Mucosa of stomach (tissue), 1 donor: ENCODE results near the gene RET.

Source experiments
- H3K27me3 ChIP-seq: one replicate; pipeline ENCODE4 v1.7.0; 2013; ENCODE audit warnings: mild to moderate bottlenecking, low read length; ENCODE audit not compliant: control insufficient read depth, insufficient read depth
- H3K36me3 ChIP-seq: one replicate; pipeline ENCODE4 v1.7.0; 2013; ENCODE audit warnings: low read length; ENCODE audit not compliant: control insufficient read depth, insufficient read depth
- H3K4me1 ChIP-seq: one replicate; pipeline ENCODE4 v1.7.0; 2013; ENCODE audit warnings: mild to moderate bottlenecking, low read length; ENCODE audit not compliant: control insufficient read depth, insufficient read depth
- H3K4me3 ChIP-seq: one replicate; pipeline ENCODE4 v1.7.0; 2013; ENCODE audit warnings: low read length
- H3K9ac ChIP-seq: one replicate; pipeline ENCODE4 v1.7.0; 2013; ENCODE audit warnings: mild to moderate bottlenecking, low read length, moderate library complexity
- H3K9me3 ChIP-seq: one replicate; pipeline ENCODE4 v1.7.0; 2013; ENCODE audit warnings: mild to moderate bottlenecking, low read length, moderate library complexity; ENCODE audit not compliant: control insufficient read depth
- donor health status: Pancreatic carcinoma.

Gene RET

GRCh38 chr10:43076876-43077420 lies at the start of gene RET:
TSS of gene RET (plus strand) at chr10:43077069. CDS start at chr10:43077259, 190 bp downstream.
- Histone ChIP-seq H3K4me3 (no peak within 1 kb of the TSS), H3K27me3 (peaks cover 44% of the 10 kb centered on the region), H3K9me3 (no peaks in the 10 kb centered on the region), H3K36me3 (no peaks in the 10 kb centered on the region), H3K9ac (no peak within 1 kb of the TSS), H3K4me1 (no peaks in the 10 kb centered on the region)

GRCh38 chr10:43027331-43027955 lies 49.4 kb upstream of the RET start:
- no peaks in the 10 kb centered on the region for H3K9me3 ChIP-seq
- no peak overlapping the region for H3K9ac ChIP-seq
- H3K4me3 ChIP-seq = no peak overlapping the region
- no peaks in the 10 kb centered on the region for H3K4me1 ChIP-seq
- H3K36me3 ChIP-seq = no peaks in the 10 kb centered on the region
- no peaks in the 10 kb centered on the region for H3K27me3 ChIP-seq

- H3K36me3 ChIP-seq = no peaks in the 10 kb centered on the region
- H3K27me3 ChIP-seq = no peaks in the 10 kb centered on the region
- H3K4me1 ChIP-seq = no peaks in the 10 kb centered on the region
- H3K9me3 ChIP-seq = no peaks in the 10 kb centered on the region
- no peak overlapping the region for H3K4me3 ChIP-seq
- H3K9ac ChIP-seq = no peak overlapping the region
These were observed 48.7 kb upstream of the RET start for GRCh38 chr10:43028143-43028542.

GRCh38 chr10:43029043-43029442 lies 47.8 kb upstream of the RET start:
- no peak overlapping the region for H3K4me3 ChIP-seq
- H3K9me3 ChIP-seq = no peaks in the 10 kb centered on the region
- H3K9ac ChIP-seq = no peak overlapping the region
- H3K36me3 ChIP-seq = no peaks in the 10 kb centered on the region
- no peaks in the 10 kb centered on the region for H3K4me1 ChIP-seq
- H3K27me3 ChIP-seq = no peaks in the 10 kb centered on the region

GRCh38 chr10:43032613-43033012 lies 44.3 kb upstream of the RET start:
- Histone ChIP-seq H3K4me1 (no peaks in the 10 kb centered on the region), H3K9ac (no peak overlapping the region), H3K9me3 (no peaks in the 10 kb centered on the region), H3K36me3 (no peaks in the 10 kb centered on the region), H3K27me3 (no peaks in the 10 kb centered on the region), H3K4me3 (no peak overlapping the region)

GRCh38 chr10:43035800-43036199 lies 41.1 kb upstream of the RET start:
- H3K4me3 ChIP-seq = no peak overlapping the region
- no peaks in the 10 kb centered on the region for H3K36me3 ChIP-seq
- no peaks in the 10 kb centered on the region for H3K27me3 ChIP-seq
- H3K4me1 ChIP-seq = no peaks in the 10 kb centered on the region
- H3K9me3 ChIP-seq = no peaks in the 10 kb centered on the region
- H3K9ac ChIP-seq = no peak overlapping the region

- no peaks in the 10 kb centered on the region for H3K4me1 ChIP-seq
- no peaks in the 10 kb centered on the region for H3K36me3 ChIP-seq
- no peak overlapping the region for H3K9ac ChIP-seq
- no peaks in the 10 kb centered on the region for H3K27me3 ChIP-seq
- no peaks in the 10 kb centered on the region for H3K9me3 ChIP-seq
- H3K4me3 ChIP-seq = no peak overlapping the region
These were observed 40.1 kb upstream of the RET start for GRCh38 chr10:43036481-43037428.

GRCh38 chr10:43037440-43037839 lies 39.4 kb upstream of the RET start:
- no peak overlapping the region for H3K4me3 ChIP-seq
- H3K36me3 ChIP-seq = no peaks in the 10 kb centered on the region
- H3K9ac ChIP-seq = no peak overlapping the region
- no peaks in the 10 kb centered on the region for H3K4me1 ChIP-seq
- H3K9me3 ChIP-seq = no peaks in the 10 kb centered on the region
- H3K27me3 ChIP-seq = no peaks in the 10 kb centered on the region

- no peaks in the 10 kb centered on the region for H3K9me3 ChIP-seq
- no peaks in the 10 kb centered on the region for H3K36me3 ChIP-seq
- H3K27me3 ChIP-seq = no peaks in the 10 kb centered on the region
- H3K9ac ChIP-seq = no peak overlapping the region
- H3K4me1 ChIP-seq = no peaks in the 10 kb centered on the region
- no peak overlapping the region for H3K4me3 ChIP-seq
These were observed 38.7 kb upstream of the RET start for GRCh38 chr10:43037942-43038782.

- Histone ChIP-seq H3K9ac (no peak overlapping the region), H3K4me3 (no peak overlapping the region), H3K27me3 (no peaks in the 10 kb centered on the region), H3K4me1 (no peaks in the 10 kb centered on the region), H3K36me3 (no peaks in the 10 kb centered on the region), H3K9me3 (no peaks in the 10 kb centered on the region)
These were observed 37.9 kb upstream of the RET start for GRCh38 chr10:43038783-43039623.
